ENCODE measurements around the gene F2RL1.
"Not testable (repeated sequence)": the region's sequence is repeated elsewhere in the genome, so short reads cannot be mapped to it uniquely, and the experiment has no call there.

F2RL1 gene

DNA sequence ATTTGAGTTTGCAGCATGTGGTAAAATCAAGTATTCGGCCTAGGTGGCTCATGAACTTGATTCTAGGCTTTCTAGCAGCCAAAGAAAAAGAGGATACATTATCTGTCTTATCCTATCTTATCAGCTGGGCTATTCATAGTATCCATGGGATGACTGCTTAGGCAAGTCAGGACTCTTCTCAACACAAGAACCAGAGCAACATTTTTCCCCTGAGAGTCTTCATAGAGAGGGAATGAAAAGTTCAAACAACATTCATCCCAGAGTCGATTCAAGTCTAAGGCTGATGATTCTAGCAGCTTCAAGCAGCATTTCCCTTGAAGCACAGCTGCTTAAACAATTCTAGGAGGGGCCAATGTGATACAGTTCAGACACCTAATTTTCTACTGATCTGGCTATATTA, 33.9 kb downstream of the F2RL1 start:
- DNase-seq = no peak

DNA sequence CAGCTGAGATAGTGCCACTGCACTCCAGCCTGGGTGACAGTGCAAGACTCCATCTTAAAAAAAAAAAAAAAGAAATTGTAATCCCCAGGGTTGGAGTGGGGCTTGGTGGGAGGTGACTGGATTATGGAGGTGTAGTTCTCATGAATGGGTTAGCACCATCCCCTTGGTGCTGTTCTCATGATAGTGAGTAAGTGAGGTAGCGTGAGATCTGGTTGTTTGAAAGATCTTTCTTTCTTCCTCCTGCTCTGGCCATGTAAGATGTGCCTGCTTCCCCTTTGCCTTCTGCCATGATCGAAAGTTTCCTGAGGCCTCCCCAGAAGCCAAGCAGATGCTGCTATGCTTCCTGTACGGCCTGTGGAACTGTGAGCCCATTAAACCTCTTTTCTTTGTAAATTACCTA, 34.9 kb downstream of the F2RL1 start:
- not testable (repeated sequence) for DNase-seq

DNA sequence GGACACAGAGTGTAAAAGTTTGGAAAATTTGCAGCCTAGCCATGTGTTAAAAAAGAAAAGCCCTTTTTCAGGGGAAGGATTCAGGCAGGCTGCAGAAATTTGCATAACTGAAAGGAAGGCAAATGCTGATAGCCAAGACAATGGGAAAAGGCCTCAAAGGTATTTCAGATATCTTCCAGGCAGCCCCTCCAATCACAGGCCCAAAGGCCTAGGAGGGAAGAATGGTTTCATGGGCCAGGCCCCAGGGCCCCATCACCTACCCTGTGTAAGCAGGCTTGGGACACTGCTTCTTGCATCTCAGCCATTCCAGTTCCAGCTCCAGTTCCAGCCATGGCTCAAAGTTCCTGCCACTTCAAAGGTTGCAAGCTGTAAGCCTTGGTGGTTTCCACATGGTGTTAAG, 35.8 kb downstream of the F2RL1 start:
- DNase-seq = no peak

DNA sequence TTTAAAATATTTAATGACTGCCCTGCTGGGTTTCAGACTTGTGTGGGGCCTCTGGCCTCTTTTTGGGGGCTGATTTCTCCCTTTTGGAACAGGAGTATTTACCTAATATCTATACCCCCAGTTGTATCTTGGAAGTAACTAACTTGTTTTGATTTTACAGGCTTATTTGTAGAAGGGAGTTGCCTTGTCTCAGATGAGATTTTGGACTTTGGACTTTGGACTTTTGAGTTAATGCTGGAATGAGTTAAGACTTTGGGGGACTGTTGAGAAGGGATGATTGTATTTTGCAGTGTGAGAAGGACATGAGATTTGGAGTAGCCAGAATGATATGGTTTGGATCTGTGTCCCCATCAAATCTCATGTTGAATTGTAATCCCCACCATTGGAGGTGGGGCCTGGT, 36.7 kb downstream of the F2RL1 start:
- DNase-seq = not testable (repeated sequence)

DNA sequence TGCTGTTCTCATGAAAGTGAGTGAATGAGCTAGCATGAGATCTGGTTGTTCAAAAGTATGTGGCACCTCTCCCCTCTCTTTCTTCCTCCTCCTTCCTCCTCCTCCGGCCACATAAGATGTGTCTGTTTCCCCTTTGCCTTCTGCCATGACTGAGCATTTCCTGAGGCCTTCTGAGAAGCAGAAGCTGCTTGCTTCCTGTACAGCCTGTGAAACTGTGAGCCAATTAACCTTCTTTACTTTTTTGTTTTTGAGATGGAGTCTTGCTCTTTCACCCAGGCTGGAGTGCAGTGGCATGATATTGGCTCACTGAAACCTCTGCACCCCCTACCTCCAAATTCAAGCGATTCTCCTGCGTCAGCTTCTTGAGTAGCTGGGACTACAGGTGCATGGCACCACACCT, 37.1 kb downstream of the F2RL1 start:
- DNase-seq = no peak

DNA sequence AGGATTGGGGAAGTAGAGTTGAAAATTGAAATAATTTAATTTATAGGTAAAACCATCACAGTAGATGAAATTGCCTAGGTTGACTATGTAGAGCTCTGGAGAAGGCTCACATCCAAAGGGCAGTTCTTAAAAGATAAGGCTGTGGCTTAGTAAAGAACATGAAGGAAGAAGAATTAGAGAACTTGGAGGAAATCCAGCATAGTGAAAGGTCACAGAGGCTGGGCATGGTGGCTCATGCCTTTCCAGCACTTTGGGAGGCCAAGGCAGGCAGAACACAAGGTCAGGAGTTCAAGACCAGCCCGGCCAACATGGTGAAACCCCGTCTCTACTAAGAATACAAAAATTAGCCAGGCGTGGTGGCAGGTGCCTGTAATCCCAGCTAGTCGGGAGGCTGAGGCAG, 38.0 kb downstream of the F2RL1 start:
- DNase-seq = not testable (repeated sequence)

DNA sequence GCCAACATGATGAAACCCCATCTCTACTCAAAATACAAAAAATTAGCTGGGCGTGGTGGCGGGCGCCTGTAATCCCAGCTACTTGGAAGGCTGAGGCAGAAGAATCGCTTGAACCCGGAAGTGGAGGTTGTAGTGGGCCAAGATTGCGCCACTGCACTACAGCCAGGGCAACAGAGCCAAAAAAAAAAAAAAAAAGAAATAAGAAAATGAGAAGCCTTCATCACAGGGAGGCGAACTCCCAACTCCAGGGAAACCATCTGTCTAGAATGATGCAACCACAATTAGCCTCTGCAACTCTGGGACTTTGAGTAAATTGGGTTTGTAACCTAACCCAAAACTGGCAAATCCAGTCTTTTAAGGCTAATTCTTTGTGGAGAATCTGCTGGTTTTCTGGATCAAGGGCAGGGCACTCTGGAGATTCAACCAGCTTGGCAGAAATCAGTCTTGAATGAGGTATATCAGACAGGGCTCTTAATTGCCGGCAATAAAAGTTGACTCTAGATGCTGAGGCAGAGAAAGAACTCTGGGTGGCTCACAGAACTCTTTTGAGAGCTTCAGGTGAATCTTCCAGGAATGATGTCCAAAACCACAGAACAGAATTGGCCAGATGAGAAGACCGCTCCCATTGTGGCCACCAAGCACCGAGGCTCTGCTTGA, 40.9 kb downstream of the F2RL1 start:
- DNase-seq = no peak

DNA sequence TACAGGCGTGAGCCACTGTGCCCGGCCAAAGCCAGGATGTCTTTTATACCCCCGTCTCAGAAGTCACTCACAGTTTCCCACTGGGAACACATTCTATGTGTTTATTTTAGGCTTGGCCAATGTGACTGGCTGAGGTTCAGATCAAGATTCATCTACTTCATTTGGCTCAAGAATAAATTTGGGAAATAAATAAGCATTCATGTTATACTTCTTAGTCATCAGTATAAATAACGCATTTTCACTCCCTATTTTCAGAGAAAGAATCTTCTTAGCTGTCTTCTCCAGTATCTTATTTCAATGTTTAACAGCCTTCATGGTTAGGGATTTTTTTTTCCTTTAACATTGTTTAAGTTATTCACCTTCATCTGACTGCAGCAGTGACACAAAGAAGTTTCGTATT, 42.8 kb downstream of the F2RL1 start:
- no peak for DNase-seq

DNA sequence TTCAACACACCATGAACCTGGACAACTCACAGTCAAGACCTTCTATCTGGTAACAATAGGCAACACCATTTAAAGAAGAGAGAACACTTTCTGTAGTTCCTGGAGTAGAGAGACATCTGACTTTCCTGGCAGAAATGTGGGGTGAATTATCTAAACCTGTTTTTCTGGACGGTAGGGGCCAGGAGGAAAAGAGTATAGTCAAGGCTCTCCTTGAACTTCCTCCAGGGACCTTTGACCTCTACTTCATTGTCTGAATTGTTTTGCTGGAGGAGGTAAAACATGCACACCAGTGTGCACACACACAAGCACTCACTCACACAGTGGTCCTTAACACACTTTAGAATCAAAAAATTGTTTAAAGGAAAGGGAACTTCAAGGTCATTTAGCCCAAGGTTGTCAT, 44.2 kb downstream of the F2RL1 start:
- DNase-seq = no peak

DNA sequence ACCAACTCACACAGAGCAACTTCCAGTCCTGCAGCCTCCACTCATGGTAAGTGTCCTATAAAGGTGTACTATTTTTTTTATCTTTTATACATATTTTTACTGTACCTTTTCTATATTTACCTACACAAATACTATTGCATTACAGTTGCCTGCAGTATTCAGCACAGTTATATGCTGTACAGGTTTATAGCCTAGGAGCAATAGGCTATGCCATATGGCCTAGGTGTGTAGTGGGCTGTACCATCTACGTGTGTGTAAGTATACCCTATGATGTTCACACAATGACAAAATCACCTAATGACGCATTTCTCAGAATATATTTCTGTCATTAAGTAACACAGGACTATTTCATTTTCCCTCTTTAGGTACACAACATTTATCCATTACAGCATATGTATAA, 47.7 kb downstream of the F2RL1 start:
- no peak for DNase-seq

DNA sequence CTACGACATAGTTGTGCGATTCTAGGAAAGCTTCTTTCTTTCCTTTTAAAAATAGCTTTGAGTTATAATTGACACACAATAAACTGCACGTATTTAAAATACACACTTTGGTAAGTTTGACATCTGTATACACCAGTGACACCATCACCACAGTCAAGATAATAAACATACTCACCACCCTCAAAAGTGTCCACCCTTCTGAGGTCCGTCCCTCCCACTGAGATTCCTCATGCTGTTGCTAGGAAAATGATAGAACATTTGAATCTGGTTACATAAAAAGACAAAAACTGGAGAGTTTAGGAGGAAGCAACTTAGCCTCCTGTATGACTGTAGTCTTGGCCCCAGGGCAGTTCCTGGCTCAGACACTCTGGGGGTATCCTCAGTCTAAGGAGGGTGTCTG, 48.2 kb downstream of the F2RL1 start:
- no peak for DNase-seq

DNA sequence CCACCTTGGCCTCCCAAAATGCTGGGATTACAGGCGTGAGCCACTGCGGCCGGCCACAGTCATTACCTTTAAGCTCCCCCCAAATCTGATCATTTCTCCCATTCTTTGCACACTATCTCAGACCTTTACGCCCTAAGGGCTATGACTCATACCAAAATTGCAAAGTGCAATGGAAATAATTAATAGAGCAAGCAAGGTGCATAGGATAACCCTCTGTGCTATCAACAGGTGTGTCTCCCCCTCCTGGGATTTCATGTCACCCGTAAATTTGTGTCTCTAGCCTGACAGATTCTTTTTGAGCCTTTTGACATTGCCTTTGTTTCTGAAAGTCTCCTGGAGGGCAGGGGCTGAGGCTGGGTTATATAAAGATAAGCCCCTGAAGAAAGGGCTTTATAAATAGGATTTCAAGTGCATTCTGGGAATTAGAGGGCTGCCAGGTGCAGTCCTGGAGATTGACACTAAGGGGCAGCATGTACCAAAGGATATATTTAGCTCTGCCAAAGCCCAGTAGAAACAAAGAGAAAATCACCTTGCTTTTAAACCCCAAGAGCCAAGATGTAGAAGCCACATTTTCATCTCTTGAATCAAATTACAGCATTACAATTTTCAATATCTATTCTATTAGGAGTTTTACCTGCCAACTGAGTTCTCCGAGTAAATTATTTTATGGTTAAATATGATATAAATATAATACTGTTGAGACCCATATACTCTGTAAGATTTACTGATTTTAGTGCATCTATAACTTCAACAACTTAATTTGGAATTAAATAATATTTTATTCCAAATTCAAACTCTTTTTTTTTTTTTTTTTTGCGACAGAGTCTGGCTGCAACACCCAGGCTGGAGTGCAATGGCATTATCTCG, 49.2 kb downstream of the F2RL1 start:
- DNase-seq = peak; percentile 80

DNA sequence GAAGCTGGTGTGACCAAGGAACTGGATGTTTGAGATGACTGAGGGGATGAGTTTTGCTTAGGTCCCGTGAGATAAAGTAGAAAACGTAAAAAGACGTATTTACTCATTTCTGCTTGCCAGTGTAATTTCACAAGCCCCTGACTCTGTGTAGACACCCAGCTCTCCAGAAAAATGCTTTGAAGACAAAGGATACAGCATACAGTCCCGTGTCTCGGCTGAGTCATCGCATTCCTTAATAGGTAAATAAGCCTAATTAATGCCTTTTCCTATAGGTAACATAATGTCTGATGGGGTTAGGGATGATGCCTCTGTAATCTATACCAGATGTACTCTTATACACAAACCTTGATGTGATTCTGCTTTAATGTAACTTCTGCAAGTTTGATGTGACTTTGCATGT, 51.2 kb downstream of the F2RL1 start:
- DNase-seq = no peak

DNA sequence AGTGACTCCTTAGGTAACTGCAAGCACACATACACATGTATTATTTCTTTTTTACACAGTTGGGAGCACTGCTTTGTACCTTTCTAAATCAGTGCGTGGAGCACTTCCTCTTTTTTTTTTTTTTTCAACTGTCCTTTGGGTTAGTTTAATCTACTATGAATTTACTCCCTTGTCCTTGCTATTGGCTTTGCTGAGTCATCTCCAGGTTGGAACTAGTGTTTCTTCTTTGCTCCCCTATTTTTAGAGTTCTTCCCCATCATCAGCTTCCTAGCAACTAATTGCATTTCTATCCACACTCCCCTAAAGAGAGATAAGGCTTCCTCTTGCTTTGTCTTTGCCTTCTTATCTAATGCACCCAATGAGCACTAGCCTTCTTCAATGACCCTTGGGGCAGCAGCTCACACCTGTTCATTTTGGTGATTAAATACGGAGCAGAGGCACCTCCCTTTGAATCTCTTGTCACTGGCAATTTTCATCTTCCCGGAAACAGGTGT, 55.3 kb downstream of the F2RL1 start:
- no peak for DNase-seq
